H9 (cell line): ENCODE data around the gene ATAD5. TPM values are rescaled to one million over a fixed set of nuclear protein-coding genes. Genes with fewer than 3 reads are reported as not detected.

Source experiments
- DNase-seq: peaks from one replicate; pipeline ENCODE4 v3.0.0-alpha.2; 2017
- H2AFZ ChIP-seq: one replicate; pipeline ENCODE4 v1.6.1; 2013; ENCODE audit warnings: mild to moderate bottlenecking, low read length, control low read depth, moderate library complexity
- H2AK5ac ChIP-seq: 2 replicates; pipeline ENCODE4 v1.6.1; 2013; ENCODE audit warnings: low read length, control low read depth, mixed read lengths; ENCODE audit not compliant: insufficient read length
- H2BK120ac ChIP-seq: one replicate; pipeline ENCODE4 v1.6.1; 2013; ENCODE audit warnings: low read depth, mild to moderate bottlenecking, low read length, control low read depth, inconsistent platforms; ENCODE audit not compliant: poor library complexity, severe bottlenecking
- H2BK12ac ChIP-seq: 2 replicates; pipeline ENCODE4 v1.6.1; 2013; ENCODE audit warnings: low read length, control low read depth, mixed read lengths, low read depth; ENCODE audit not compliant: insufficient read length
- H2BK15ac ChIP-seq: 2 replicates; pipeline ENCODE4 v1.6.1; 2013; ENCODE audit warnings: low read depth, low read length, control low read depth
- H2BK20ac ChIP-seq: one replicate; pipeline ENCODE4 v1.6.1; 2013; ENCODE audit warnings: low read depth, mild to moderate bottlenecking, low read length, control low read depth, inconsistent platforms; ENCODE audit not compliant: poor library complexity, severe bottlenecking
- H2BK5ac ChIP-seq: 2 replicates; pipeline ENCODE4 v1.6.1; 2013; ENCODE audit warnings: low read length, control low read depth, mixed read lengths; ENCODE audit not compliant: insufficient read length
- H3K14ac ChIP-seq: 2 replicates; pipeline ENCODE4 v1.6.1; 2013; ENCODE audit warnings: low read length, control low read depth; ENCODE audit not compliant: insufficient read depth
- H3K18ac ChIP-seq: 2 replicates; pipeline ENCODE4 v1.6.1; 2013; ENCODE audit warnings: low read depth, mild to moderate bottlenecking, mixed read lengths, low read length, control low read depth; ENCODE audit not compliant: insufficient read length
- H3K23ac ChIP-seq: 2 replicates; pipeline ENCODE4 v1.6.1; 2013; ENCODE audit warnings: low read length, control low read depth, mixed read lengths, low read depth; ENCODE audit not compliant: insufficient read length
- H3K23me2 ChIP-seq: 2 replicates; pipeline ENCODE4 v1.6.1; 2013; ENCODE audit warnings: low read depth, mild to moderate bottlenecking, mixed read lengths, low read length, control low read depth; ENCODE audit not compliant: insufficient read length, poor library complexity, severe bottlenecking
- H3K27ac ChIP-seq: 2 replicates; pipeline ENCODE4 v1.5.1; 2013; ENCODE audit warnings: low read length, control low read depth, mixed read lengths, low read depth; ENCODE audit not compliant: insufficient read length
- H3K27me3 ChIP-seq: 2 replicates; pipeline ENCODE4 v1.6.1; 2013; ENCODE audit warnings: low read length, control low read depth, inconsistent platforms; ENCODE audit not compliant: insufficient read depth
- H3K4ac ChIP-seq: 2 replicates; pipeline ENCODE4 v1.6.1; 2013; ENCODE audit warnings: low read depth, mild to moderate bottlenecking, control low read depth, inconsistent platforms, low read length, moderate library complexity
- H3K4me1 ChIP-seq: 2 replicates; pipeline ENCODE4 v1.6.1; 2013; ENCODE audit warnings: low read length, control low read depth, inconsistent platforms; ENCODE audit not compliant: insufficient read depth
- H3K4me2 ChIP-seq: 2 replicates; pipeline ENCODE4 v1.6.1; 2013; ENCODE audit warnings: low read length, control low read depth, mixed read lengths; ENCODE audit not compliant: insufficient read length, insufficient read depth
- H3K56ac ChIP-seq: 2 replicates; pipeline ENCODE4 v1.6.1; 2013; ENCODE audit warnings: low read depth, mild to moderate bottlenecking, mixed read lengths, low read length, control low read depth; ENCODE audit not compliant: insufficient read length
- H3K79me1 ChIP-seq: 2 replicates; pipeline ENCODE4 v1.6.1; 2013; ENCODE audit warnings: low read depth, mild to moderate bottlenecking, moderate library complexity, low read length, control low read depth, inconsistent platforms; ENCODE audit not compliant: insufficient read depth, poor library complexity, severe bottlenecking
- H3K79me2 ChIP-seq: 2 replicates; pipeline ENCODE4 v1.6.1; 2013; ENCODE audit warnings: low read length, control low read depth, inconsistent platforms; ENCODE audit not compliant: insufficient read depth
- H3K9ac ChIP-seq: 2 replicates; pipeline ENCODE4 v1.6.1; 2013; ENCODE audit warnings: low read length, control low read depth, mixed read lengths; ENCODE audit not compliant: insufficient read length; ENCODE audit errors: extremely low read depth
- H3K9me3 ChIP-seq: one replicate; pipeline ENCODE4 v1.6.1; 2013; ENCODE audit warnings: low read depth, low read length, inconsistent platforms; ENCODE audit not compliant: control insufficient read depth
- H3T11ph ChIP-seq: one replicate; pipeline ENCODE4 v1.6.1; 2013; ENCODE audit warnings: mild to moderate bottlenecking, low read length, control low read depth, inconsistent platforms
- H4K20me1 ChIP-seq: one replicate; pipeline ENCODE4 v1.6.1; 2013; ENCODE audit not compliant: control insufficient read depth, insufficient read length, insufficient read depth
- H4K5ac ChIP-seq: 2 replicates; pipeline ENCODE4 v1.6.1; 2013; ENCODE audit warnings: low read depth, mild to moderate bottlenecking, mixed read lengths, low read length, control low read depth; ENCODE audit not compliant: insufficient read length
- H4K8ac ChIP-seq: replicated peaks from 2 replicates; pipeline ENCODE4 v1.6.1; 2013; ENCODE audit warnings: low read length, control low read depth, mixed read lengths, low read depth; ENCODE audit not compliant: insufficient read length
- H4K91ac ChIP-seq: 2 replicates; pipeline ENCODE4 v1.6.1; 2013; ENCODE audit warnings: low read depth, mild to moderate bottlenecking, moderate library complexity, mixed read lengths, low read length, control low read depth; ENCODE audit not compliant: insufficient read length
- H3K27ac Mint-ChIP-seq, 3 experiments: 2 replicates in 2 of 3; 3 replicates in 1 of 3; pipeline ENCODE4 v1.8.0; 2020 to 2021; ENCODE audit warnings: mixed read lengths in 3 of 3, mild to moderate bottlenecking in 1 of 3, moderate library complexity in 1 of 3
- H3K27me3 Mint-ChIP-seq: 2 replicates; pipeline ENCODE4 v1.8.0; 2021; ENCODE audit warnings: low read depth, mild to moderate bottlenecking, moderate library complexity, mixed read lengths
- H3K36me3 Mint-ChIP-seq, 3 experiments: 2 replicates in 2 of 3; 3 replicates in 1 of 3; pipeline ENCODE4 v1.8.0; 2020 to 2021; ENCODE audit warnings: low read depth in 3 of 3, mixed read lengths in 3 of 3; ENCODE audit not compliant: insufficient read depth in 1 of 3
- H3K4me1 Mint-ChIP-seq, 2 experiments: 2 replicates each; pipeline ENCODE4 v1.8.0; 2020; ENCODE audit warnings: mixed read lengths in 2 of 2
- H3K4me3 Mint-ChIP-seq, 2 experiments: 2 replicates in 1 of 2; 3 replicates in 1 of 2; pipeline ENCODE4 v1.8.0; 2020 to 2021; ENCODE audit warnings: mild to moderate bottlenecking in 2 of 2, mixed read lengths in 2 of 2, moderate library complexity in 1 of 2
- H3K9me3 Mint-ChIP-seq, 2 experiments: 2 replicates in 1 of 2; 3 replicates in 1 of 2; pipeline ENCODE4 v1.8.0; 2020; ENCODE audit warnings: mild to moderate bottlenecking in 2 of 2, mixed read lengths in 2 of 2, moderate library complexity in 1 of 2
- CTCF ChIP-seq: fragments of 200-600 bp; sonication (generic); conservative IDR thresholded peaks from 3 replicates; pipeline ENCODE4 v1.8.0; 2021; ENCODE audit warnings: antibody characterized with exemption, mild to moderate bottlenecking
- WGBS: extraction: QIAGEN DNeasy Blood & Tissue Kit; methylation state at CpG from one replicate; pipeline ENCODE4 v1.1.7; 2013; ENCODE audit warnings: missing lambda C conversion rate, low lambda C conversion rate, mixed read lengths; ENCODE audit not compliant: insufficient read length; ENCODE audit errors: extremely low coverage; 5-methylcytosine and 5-hydroxymethylcytosine counted together
- total RNA-seq: library from RNA; stranded (reverse); gene quantifications from 2 replicates; pipeline ENCODE4 v1.2.1, GENCODE V29; 2021

ATAD5 gene
- total RNA-seq, 1 experiment from 2014 or later: 27.0 TPM

GRCh38 chr17:30827082-30827481 lies 4.7 kb upstream of the ATAD5 start:
- H3K4me3 Mint-ChIP-seq: no peak overlapping the region
- Histone ChIP-seq H3K27ac (no peak overlapping the region), H3K79me2 (peaks cover 3% of the 10 kb centered on the region; the same call in 1 of the 2 replicates), H3T11ph (no peak overlapping the region), H3K23ac (no peak overlapping the region), H2AK5ac (no peak overlapping the region), H3K27me3 (no peaks in the 10 kb centered on the region), H4K91ac (no peak overlapping the region), H2AFZ (no peak overlapping the region), H2BK5ac (no peak overlapping the region), H3K4me1 (no peaks in the 10 kb centered on the region; the same call in 1 of the 2 replicates), H3K56ac (no peak overlapping the region), H3K18ac (no peak overlapping the region), H3K9me3 (no peaks in the 10 kb centered on the region), H3K4ac (no peak overlapping the region), H3K9ac (no peak overlapping the region), H4K20me1 (no peaks in the 10 kb centered on the region), H2BK120ac (no peak overlapping the region), H2BK12ac (no peak overlapping the region), H2BK15ac (no peak overlapping the region), H3K79me1 (no peaks in the 10 kb centered on the region), H4K8ac (no peak overlapping the region), H3K14ac (no peak overlapping the region), H4K5ac (no peak overlapping the region), H3K23me2 (no peaks in the 10 kb centered on the region), H2BK20ac (no peak overlapping the region), H3K4me2 (no peak overlapping the region)
- peaks cover 21 to 27% of the 10 kb centered on the region in 2 experiments for H3K4me1 Mint-ChIP-seq
- H3K27ac Mint-ChIP-seq: no peak overlapping the region
- peaks cover 2% of the 10 kb centered on the region for H3K27me3 Mint-ChIP-seq
- no peak for DNase-seq
- WGBS: no CpG with 5 or more reads among the region's 6 CpGs
- no peaks in the 10 kb centered on the region for H3K36me3 Mint-ChIP-seq
- H3K9me3 Mint-ChIP-seq: no peaks in the 10 kb centered on the region; a peak in 1 of 5 replicates
- TF ChIP-seq CTCF: no peak
